DMS79 treated with DMSO at 0.1 percent for 48 hours (cell line): ENCODE measurements around the gene CCDC51.
A peak's percentile ranks its signal among the peaks of the same experiment; 100 is the strongest.
"Not testable (repeated sequence)": the region's sequence is repeated elsewhere in the genome, so short reads cannot be mapped to it uniquely, and the experiment has no call there.

Experiments
- DNase-seq: peaks from one replicate; lab custom pipeline; 2025; lab: John Stamatoyannopoulos, UW

The CCDC51 gene

GRCh38 chr3:48439820-48440589 lies at the start of gene CCDC51, which contains the start of gene TMA7:
Gene CCDC51 (minus strand): TSS chr3:48440119. CDS start chr3:48435128, 4,991 bp downstream.
Gene TMA7 (plus strand): TSS chr3:48440257. CDS start chr3:48440297, 40 bp downstream.
- DNase-seq = peak; percentile 88

GRCh38 chr3:48486952-48487351 lies 47.0 kb upstream of the CCDC51 start:
- no peak for DNase-seq

- not testable (repeated sequence) for DNase-seq
Observed at GRCh38 chr3:48482822-48483221, 42.9 kb upstream of the CCDC51 start.

GRCh38 chr3:48480891-48481290 lies 41.0 kb upstream of the CCDC51 start:
- DNase-seq = not testable (repeated sequence)

GRCh38 chr3:48478626-48479555 lies 39.0 kb upstream of the CCDC51 start:
- no peak for DNase-seq

GRCh38 chr3:48477959-48478520 lies 38.1 kb upstream of the CCDC51 start:
- DNase-seq = no peak

- DNase-seq = no peak
Observed at GRCh38 chr3:48476426-48477053, 36.6 kb upstream of the CCDC51 start.

- DNase-seq = no peak
Observed at GRCh38 chr3:48475188-48475587, 35.3 kb upstream of the CCDC51 start.

- DNase-seq = no peak
Observed at GRCh38 chr3:48474619-48475018, 34.7 kb upstream of the CCDC51 start.

GRCh38 chr3:48474031-48474430 lies 34.1 kb upstream of the CCDC51 start:
- not testable (repeated sequence) for DNase-seq

GRCh38 chr3:48473617-48473952 lies 33.7 kb upstream of the CCDC51 start:
- DNase-seq = no peak

- DNase-seq = peak; percentile 56
Observed at GRCh38 chr3:48472923-48473616, 33.2 kb upstream of the CCDC51 start.

- DNase-seq = no peak
Observed at GRCh38 chr3:48472673-48472922, 32.7 kb upstream of the CCDC51 start.

- DNase-seq = no peak
Observed at GRCh38 chr3:48470286-48470685, 30.4 kb upstream of the CCDC51 start.

- DNase-seq = no peak
Observed at GRCh38 chr3:48469046-48469915, 29.4 kb upstream of the CCDC51 start.

GRCh38 chr3:48468329-48468731 lies 28.4 kb upstream of the CCDC51 start:
- no peak for DNase-seq

- no peak for DNase-seq
Observed at GRCh38 chr3:48467473-48468267, 27.8 kb upstream of the CCDC51 start.

- no peak for DNase-seq
Observed at GRCh38 chr3:48467110-48467454, 27.2 kb upstream of the CCDC51 start.

- no peak for DNase-seq
Observed at GRCh38 chr3:48466386-48467109, 26.6 kb upstream of the CCDC51 start.
